OCI-LY1 (cell line): ENCODE measurements around the gene SPOUT1.

ENCODE experiments used
- H2AFZ ChIP-seq: fragments of 200-600 bp; sonication (generic), shearing (Covaris generic); 2 replicates; pipeline ENCODE4 v1.6.0; 2014; ENCODE audit warnings: antibody characterized with exemption, mild to moderate bottlenecking, low read length
- H3F3A ChIP-seq: fragments of 200-600 bp; sonication (generic), shearing (Covaris generic); 2 replicates; pipeline ENCODE4 v1.6.0; 2014; ENCODE audit warnings: mild to moderate bottlenecking, antibody characterized with exemption, low read length, moderate library complexity; ENCODE audit not compliant: insufficient read depth
- H3K27ac ChIP-seq: fragments of 200-600 bp; sonication (generic); 2 replicates; pipeline ENCODE4 v1.5.1; 2014; ENCODE audit warnings: low read length, mixed run types, mild to moderate bottlenecking, low read depth; ENCODE audit not compliant: poor library complexity, severe bottlenecking
- H3K27me3 ChIP-seq: fragments of 200-600 bp; sonication (generic); 2 replicates; pipeline ENCODE4 v1.6.0; 2014; ENCODE audit warnings: antibody characterized with exemption, mild to moderate bottlenecking, low read length, moderate library complexity; ENCODE audit not compliant: insufficient read depth
- H3K36me3 ChIP-seq: fragments of 200-600 bp; sonication (generic); 2 replicates; pipeline ENCODE4 v1.6.1; 2014; ENCODE audit warnings: mild to moderate bottlenecking, antibody characterized with exemption, low read length, moderate library complexity, mixed read lengths; ENCODE audit not compliant: insufficient read depth
- H3K4me1 ChIP-seq: fragments of 200-600 bp; sonication (generic); 2 replicates; pipeline ENCODE4 v1.5.1; 2014; ENCODE audit warnings: mild to moderate bottlenecking, low read length, moderate library complexity; ENCODE audit not compliant: insufficient read depth, severe bottlenecking
- H3K4me2 ChIP-seq: fragments of 200-600 bp; sonication (generic), shearing (Covaris generic); 2 replicates; pipeline ENCODE4 v1.6.1; 2014; ENCODE audit warnings: low read length
- H3K4me3 ChIP-seq: fragments of 200-600 bp; sonication (generic); 2 replicates; pipeline ENCODE4 v1.5.1; 2014; ENCODE audit warnings: low read length, low read depth, mild to moderate bottlenecking, mixed read lengths; ENCODE audit not compliant: poor library complexity, severe bottlenecking
- H3K79me2 ChIP-seq: fragments of 200-600 bp; shearing (Covaris generic); 2 replicates; pipeline ENCODE4 v1.6.1; 2016; ENCODE audit warnings: mixed run types, low read length, mixed read lengths; ENCODE audit not compliant: insufficient read depth
- H3K9ac ChIP-seq: fragments of 200-600 bp; sonication (generic), shearing (Covaris generic); 2 replicates; pipeline ENCODE4 v1.6.1; 2014; ENCODE audit warnings: mild to moderate bottlenecking, low read length, mixed read lengths
- H3K9me2 ChIP-seq: fragments of 200-600 bp; sonication (generic), shearing (Covaris generic); 2 replicates; pipeline ENCODE4 v1.6.1; 2014; ENCODE audit warnings: low read depth, mild to moderate bottlenecking, low read length, mixed read lengths
- H3K9me3 ChIP-seq: fragments of 200-600 bp; shearing (Covaris generic); 2 replicates; pipeline ENCODE4 v1.6.1; 2014; ENCODE audit warnings: low read length, mixed read lengths
- H4K20me1 ChIP-seq: fragments of 200-600 bp; sonication (generic), shearing (Covaris generic); 2 replicates; pipeline ENCODE4 v1.6.0; 2016; ENCODE audit warnings: mild to moderate bottlenecking, low read length; ENCODE audit not compliant: insufficient read depth
- EZH2 ChIP-seq: fragments of 200-600 bp; sonication (generic), shearing (Covaris generic); IDR thresholded peaks from 2 replicates; pipeline ENCODE4 v1.8.0; 2017; ENCODE audit warnings: borderline replicate concordance, mixed run types, mild to moderate bottlenecking, antibody characterized with exemption, low read length, moderate library complexity, mixed read lengths
- TF ChIP-seq, protein P1 (sequence below): fragments of 200-600 bp; sonication (generic), shearing (Covaris generic); IDR thresholded peaks from 2 replicates; pipeline ENCODE4 v1.5.1; 2017; ENCODE audit warnings: mild to moderate bottlenecking, antibody characterized with exemption, low read length, moderate library complexity, mixed read lengths

The SPOUT1 gene

DNA sequence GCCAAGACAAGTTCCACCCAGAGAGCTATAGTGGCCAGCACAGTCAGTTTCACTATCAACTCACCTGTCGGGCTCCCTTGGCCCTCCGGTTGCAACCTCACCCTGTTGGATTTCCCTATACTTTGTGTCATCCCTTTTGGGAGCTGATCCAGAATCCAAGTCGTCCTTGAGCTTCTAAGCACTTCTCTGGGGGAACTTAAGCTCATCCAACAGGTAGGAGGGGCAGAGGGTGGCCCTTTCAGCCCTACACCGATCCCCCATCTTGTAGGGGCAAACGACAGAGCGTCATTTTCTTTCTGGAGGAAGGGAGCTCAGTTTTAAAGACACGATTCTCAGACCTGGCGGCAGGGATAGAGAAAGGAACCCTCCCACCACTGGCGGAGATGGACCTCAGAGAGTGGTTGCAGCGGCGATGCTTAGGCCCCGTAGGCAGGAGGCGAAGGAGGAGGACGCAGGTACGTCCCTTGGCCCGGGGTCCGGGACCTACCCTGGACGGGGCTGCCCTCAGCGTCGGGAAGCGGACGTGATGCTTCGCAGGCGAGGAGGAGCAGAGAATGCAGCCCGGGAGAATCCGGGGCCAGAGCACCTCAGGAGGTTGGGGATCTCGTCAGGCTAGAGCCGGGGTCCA, 58.4 kb downstream of the SPOUT1 start:
- Histone ChIP-seq H3K4me1 (peaks cover 21% of the 10 kb centered on the region), H3K4me2 (peak overlapping the region; percentile 99), H2AFZ (no peak overlapping the region), H3F3A (no peaks in the 10 kb centered on the region), H3K9me2 (no peaks in the 10 kb centered on the region), H3K4me3 (peak overlapping the region; percentile 90), H3K9me3 (peaks cover 3% of the 10 kb centered on the region; the same call in 1 of the 2 replicates), H3K9ac (peak overlapping the region; percentile 87), H3K27ac (peak overlapping the region; percentile 52), H3K27me3 (no peaks in the 10 kb centered on the region), H4K20me1 (no peaks in the 10 kb centered on the region), H3K79me2 (no peaks in the 10 kb centered on the region), H3K36me3 (no peaks in the 10 kb centered on the region)
- TF ChIP-seq, protein P1, sequence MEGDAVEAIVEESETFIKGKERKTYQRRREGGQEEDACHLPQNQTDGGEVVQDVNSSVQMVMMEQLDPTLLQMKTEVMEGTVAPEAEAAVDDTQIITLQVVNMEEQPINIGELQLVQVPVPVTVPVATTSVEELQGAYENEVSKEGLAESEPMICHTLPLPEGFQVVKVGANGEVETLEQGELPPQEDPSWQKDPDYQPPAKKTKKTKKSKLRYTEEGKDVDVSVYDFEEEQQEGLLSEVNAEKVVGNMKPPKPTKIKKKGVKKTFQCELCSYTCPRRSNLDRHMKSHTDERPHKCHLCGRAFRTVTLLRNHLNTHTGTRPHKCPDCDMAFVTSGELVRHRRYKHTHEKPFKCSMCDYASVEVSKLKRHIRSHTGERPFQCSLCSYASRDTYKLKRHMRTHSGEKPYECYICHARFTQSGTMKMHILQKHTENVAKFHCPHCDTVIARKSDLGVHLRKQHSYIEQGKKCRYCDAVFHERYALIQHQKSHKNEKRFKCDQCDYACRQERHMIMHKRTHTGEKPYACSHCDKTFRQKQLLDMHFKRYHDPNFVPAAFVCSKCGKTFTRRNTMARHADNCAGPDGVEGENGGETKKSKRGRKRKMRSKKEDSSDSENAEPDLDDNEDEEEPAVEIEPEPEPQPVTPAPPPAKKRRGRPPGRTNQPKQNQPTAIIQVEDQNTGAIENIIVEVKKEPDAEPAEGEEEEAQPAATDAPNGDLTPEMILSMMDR, result no peak
- TF ChIP-seq EZH2, result no peak

DNA sequence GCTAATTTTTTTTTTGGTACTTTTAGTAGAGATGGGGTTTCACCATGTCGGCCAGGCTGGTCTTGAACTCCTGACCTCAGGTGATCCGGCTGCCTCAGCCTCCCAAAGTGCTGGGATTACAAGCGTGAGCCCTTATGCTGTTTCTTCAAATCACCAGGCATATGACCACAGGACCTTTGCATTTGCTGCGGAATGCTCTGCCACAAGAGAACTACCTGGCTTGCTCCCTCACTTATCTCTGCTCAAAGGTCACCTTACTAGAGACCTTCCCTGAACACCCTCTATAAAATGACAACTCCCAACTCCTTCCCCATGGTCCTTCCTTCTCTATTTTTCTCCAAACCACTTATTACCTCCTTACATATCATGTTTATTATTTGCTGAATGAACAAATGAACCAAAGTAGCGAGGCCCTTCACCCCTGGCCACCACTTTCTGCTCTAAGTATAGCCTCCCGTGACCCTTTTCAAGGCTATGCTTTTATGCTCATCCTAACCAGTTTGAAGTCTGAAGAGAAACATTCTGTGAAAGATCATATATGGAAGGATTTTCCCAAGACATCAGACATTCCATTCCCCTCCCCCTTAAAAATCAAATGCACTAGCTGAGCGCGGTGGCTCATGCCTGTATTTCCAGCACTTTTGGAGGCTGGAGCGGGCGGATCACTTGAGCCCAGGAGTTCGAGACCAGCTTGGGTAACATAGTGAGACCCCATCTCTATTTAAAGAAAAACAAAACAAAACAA, 59.1 kb downstream of the SPOUT1 start:
- H3K4me3 ChIP-seq, result peak overlapping the region; percentile 90
- no peak overlapping the region for H3K27ac ChIP-seq
- H3K9me3 ChIP-seq, result no peaks in the 10 kb centered on the region
- H3K36me3 ChIP-seq, result no peaks in the 10 kb centered on the region
- TF ChIP-seq, protein P1, result no peak
- no peak for TF ChIP-seq EZH2
- no peaks in the 10 kb centered on the region for H4K20me1 ChIP-seq
- no peak overlapping the region for H2AFZ ChIP-seq
- no peaks in the 10 kb centered on the region for H3K9me2 ChIP-seq
- H3K4me2 ChIP-seq, result peak overlapping the region; percentile 99
- H3K9ac ChIP-seq, result peak overlapping the region; percentile 87
- H3K79me2 ChIP-seq, result no peaks in the 10 kb centered on the region
- no peaks in the 10 kb centered on the region for H3F3A ChIP-seq
- H3K4me1 ChIP-seq, result peaks cover 21% of the 10 kb centered on the region
- H3K27me3 ChIP-seq, result no peaks in the 10 kb centered on the region
